Measurements from ENCODE around the gene STPG2.

Gene STPG2

GRCh38 chr4:98126141-98126540 is 17.1 kb downstream of the STPG2 start:
- TF ChIP-seq CTCF (IDR thresholded peaks at IDR 0.05; ENCODE audit: borderline replicate concordance, control extremely low read depth, extremely low read depth, insufficient read depth, missing control alignments): no peak
- in situ Hi-C loops (cut with MboI; ENCODE audit: low sequenced_read_pairs, unreplicated experiment): no loop called here
- no peak for DNase-seq (ENCODE audit: low spot score)

GRCh38 chr4:98125585-98125984 is 17.7 kb downstream of the STPG2 start:
- in situ Hi-C loops (cut with MboI; ENCODE audit: low sequenced_read_pairs, unreplicated experiment): no loop called here
- DNase-seq (ENCODE audit: low spot score): no peak
- no peak for TF ChIP-seq CTCF (IDR thresholded peaks at IDR 0.05; ENCODE audit: borderline replicate concordance, control extremely low read depth, extremely low read depth, insufficient read depth, missing control alignments)

GRCh38 chr4:98117363-98117762 is 25.9 kb downstream of the STPG2 start:
- no peak for DNase-seq (ENCODE audit: low spot score)
- TF ChIP-seq CTCF (IDR thresholded peaks at IDR 0.05; ENCODE audit: borderline replicate concordance, control extremely low read depth, extremely low read depth, insufficient read depth, missing control alignments): no peak
- in situ Hi-C loops (cut with MboI; ENCODE audit: low sequenced_read_pairs, unreplicated experiment): no loop called here

GRCh38 chr4:98113012-98113411 is 30.3 kb downstream of the STPG2 start:
- TF ChIP-seq CTCF (IDR thresholded peaks at IDR 0.05; ENCODE audit: borderline replicate concordance, control extremely low read depth, extremely low read depth, insufficient read depth, missing control alignments): no peak
- in situ Hi-C loops (cut with MboI; ENCODE audit: low sequenced_read_pairs, unreplicated experiment): no loop called here
- DNase-seq (ENCODE audit: low spot score): no peak

- DNase-seq (ENCODE audit: low spot score): no peak
- TF ChIP-seq CTCF (IDR thresholded peaks at IDR 0.05; ENCODE audit: borderline replicate concordance, control extremely low read depth, extremely low read depth, insufficient read depth, missing control alignments): no peak
Observed at GRCh38 chr4:98110929-98111328, 32.3 kb downstream of the STPG2 start.

GRCh38 chr4:98110214-98110613 is 33.1 kb downstream of the STPG2 start:
- in situ Hi-C loops (cut with MboI; ENCODE audit: low sequenced_read_pairs, unreplicated experiment): no loop called here
- no peak for DNase-seq (ENCODE audit: low spot score)
- TF ChIP-seq CTCF (IDR thresholded peaks at IDR 0.05; ENCODE audit: borderline replicate concordance, control extremely low read depth, extremely low read depth, insufficient read depth, missing control alignments): no peak

More at GRCh38 chr4:98110929-98111328, 32.3 kb downstream of the STPG2 start:
- in situ Hi-C loops (cut with MboI; ENCODE audit: low sequenced_read_pairs, unreplicated experiment): no loop called here

GRCh38 chr4:98102660-98103059 is 40.6 kb downstream of the STPG2 start:
- no peak for TF ChIP-seq CTCF (IDR thresholded peaks at IDR 0.05; ENCODE audit: borderline replicate concordance, control extremely low read depth, extremely low read depth, insufficient read depth, missing control alignments)

More at GRCh38 chr4:98102660-98103059, 40.6 kb downstream of the STPG2 start:
- in situ Hi-C loops (cut with MboI; ENCODE audit: low sequenced_read_pairs, unreplicated experiment): no loop called here
- no peak for DNase-seq (ENCODE audit: low spot score)

Data from GM13976 (cell line).